IMR-90 (cell line): ENCODE data around the gene SYPL1. TPM values are rescaled to one million over a fixed set of nuclear protein-coding genes. Genes with fewer than 3 reads are reported as not detected.

Source experiments
- ATAC-seq: fragments of 200-7000 bp; cut with Tn5 transposase; 2 replicates; pipeline ENCODE4 v1.9.1; 2020; ENCODE audit warnings: low read depth, mild to moderate bottlenecking, moderate library complexity
- BruUV-seq: library from RNA; stranded (reverse); fragments of 400-500 nt; replicated peaks from 2 replicates; lab custom pipeline; 2021; lab: Mats Ljungman, UMichigan
- CTCF ChIA-PET: fragments of 300-600 bp; formaldehyde crosslinking; extraction: SDS; loops from one replicate; lab custom pipeline; 2021; ENCODE audit warnings: antibody characterized with exemption; lab: Yijun Ruan, JAX
- POLR2A ChIA-PET: fragments of 300-600 bp; sonication (Branson Sonifier 250); formaldehyde crosslinking; loops from one replicate; lab custom pipeline; 2022; ENCODE audit warnings: antibody characterized with exemption; ENCODE audit not compliant: unreplicated experiment; lab: Charles Lee
- DNase-seq: peaks from one replicate; pipeline ENCODE4 v3.0.0; 2013
- H2AFZ ChIP-seq: replicated peaks from 2 replicates; pipeline ENCODE3; 2013; ENCODE audit warnings: low read length, mild to moderate bottlenecking; ENCODE audit not compliant: poor library complexity
- H2AK5ac ChIP-seq: 2 replicates; pipeline ENCODE4 v1.6.1; 2013; ENCODE audit warnings: low read depth, low read length, inconsistent platforms
- H2AK9ac ChIP-seq: replicated peaks from 2 replicates; pipeline ENCODE3; 2013; ENCODE audit warnings: mild to moderate bottlenecking, low read depth, low read length, moderate library complexity; ENCODE audit not compliant: poor library complexity
- H2BK120ac ChIP-seq: 2 replicates; pipeline ENCODE4 v1.6.1; 2013; ENCODE audit warnings: low read depth, low read length, inconsistent platforms
- H2BK15ac ChIP-seq: 3 replicates; pipeline ENCODE4 v1.6.1; 2013; ENCODE audit warnings: low read depth, low read length, inconsistent platforms
- H2BK20ac ChIP-seq: 2 replicates; pipeline ENCODE4 v1.6.1; 2013; ENCODE audit warnings: low read depth, mild to moderate bottlenecking, inconsistent platforms, low read length, moderate library complexity
- H2BK5ac ChIP-seq: 2 replicates; pipeline ENCODE4 v1.6.1; 2013; ENCODE audit warnings: mild to moderate bottlenecking, low read depth, low read length, inconsistent platforms; ENCODE audit not compliant: poor library complexity, severe bottlenecking
- H3K14ac ChIP-seq: replicated peaks from 2 replicates; pipeline ENCODE4 v1.6.1; 2013; ENCODE audit warnings: low read depth, low read length, inconsistent platforms
- H3K18ac ChIP-seq: 2 replicates; pipeline ENCODE4 v1.6.1; 2013; ENCODE audit warnings: low read depth, low read length, control low read depth
- H3K23ac ChIP-seq: 2 replicates; pipeline ENCODE4 v1.6.1; 2013; ENCODE audit warnings: low read depth, low read length, inconsistent platforms
- H3K27ac ChIP-seq: 2 replicates; pipeline ENCODE4 v1.5.1; 2013; ENCODE audit warnings: mild to moderate bottlenecking, control low read depth, low read length; ENCODE audit not compliant: insufficient read depth
- H3K27me3 ChIP-seq: 2 replicates; pipeline ENCODE4 v1.6.1; 2013; ENCODE audit warnings: low read length; ENCODE audit not compliant: control insufficient read depth, insufficient read depth
- H3K36me3 ChIP-seq: 2 replicates; pipeline ENCODE4 v1.6.1; 2013; ENCODE audit warnings: low read length, mixed read lengths; ENCODE audit not compliant: control insufficient read depth, insufficient read depth
- H3K4ac ChIP-seq: 2 replicates; pipeline ENCODE4 v1.6.1; 2013; ENCODE audit warnings: low read depth, low read length, inconsistent platforms
- H3K4me1 ChIP-seq: 2 replicates; pipeline ENCODE4 v1.6.1; 2013; ENCODE audit warnings: low read length, mixed read lengths; ENCODE audit not compliant: control insufficient read depth, insufficient read depth
- H3K4me2 ChIP-seq: 2 replicates; pipeline ENCODE4 v1.6.1; 2013; ENCODE audit warnings: low read depth, mild to moderate bottlenecking, control low read depth, low read length, moderate library complexity
- H3K4me3 ChIP-seq: 2 replicates; pipeline ENCODE4 v1.5.1; 2013; ENCODE audit warnings: low read depth, mild to moderate bottlenecking, control low read depth, low read length, moderate library complexity; ENCODE audit not compliant: insufficient read depth
- H3K56ac ChIP-seq: 2 replicates; pipeline ENCODE4 v1.6.1; 2013; ENCODE audit warnings: low read length, inconsistent platforms; ENCODE audit not compliant: insufficient read depth; ENCODE audit errors: extremely low read depth
- H3K79me1 ChIP-seq, 2 experiments: 2 replicates each; pipeline ENCODE4 v1.6.1; 2013; ENCODE audit warnings: low read length in 2 of 2, inconsistent platforms in 1 of 2, low read depth in 1 of 2
- H3K9ac ChIP-seq: 2 replicates; pipeline ENCODE4 v1.6.1; 2013; ENCODE audit warnings: low read depth, low read length, control low read depth
- H3K9me1 ChIP-seq: 2 replicates; pipeline ENCODE4 v1.6.1; 2013; ENCODE audit warnings: low read length, inconsistent platforms; ENCODE audit not compliant: insufficient read depth
- H3K9me3 ChIP-seq: 2 replicates; pipeline ENCODE4 v1.6.1; 2013; ENCODE audit warnings: low read length; ENCODE audit not compliant: control insufficient read depth, insufficient read depth
- H4K20me1 ChIP-seq: 2 replicates; pipeline ENCODE4 v1.6.1; 2013; ENCODE audit warnings: low read length, inconsistent platforms; ENCODE audit not compliant: insufficient read depth
- H4K5ac ChIP-seq: 2 replicates; pipeline ENCODE4 v1.6.1; 2013; ENCODE audit warnings: mild to moderate bottlenecking, low read depth, low read length, control low read depth
- H4K8ac ChIP-seq, 2 experiments: 2 replicates each; pipeline ENCODE4 v1.6.1; 2013; ENCODE audit warnings: low read depth in 2 of 2, low read length in 2 of 2, control low read depth in 1 of 2, inconsistent platforms in 1 of 2
- H4K91ac ChIP-seq: 2 replicates; pipeline ENCODE4 v1.6.1; 2013; ENCODE audit warnings: low read depth, low read length, inconsistent platforms; ENCODE audit not compliant: insufficient read depth
- BHLHE40 ChIP-seq: fragments of 150-350 bp; IDR thresholded peaks from 2 replicates; pipeline ENCODE4 v1.6.1; 2016; ENCODE audit warnings: mild to moderate bottlenecking, low read depth, low read length
- CEBPB ChIP-seq: IDR thresholded peaks from 2 replicates; pipeline ENCODE4 v1.6.1; 2012; ENCODE audit warnings: low read depth, low read length, improper control_type of control experiment
- CHD1 ChIP-seq: IDR thresholded peaks from 2 replicates; pipeline ENCODE4 v1.6.1; 2012; ENCODE audit warnings: low read depth, low read length, improper control_type of control experiment
- FOS ChIP-seq: fragments of 150-350 bp; IDR thresholded peaks from 2 replicates; pipeline ENCODE4 v1.6.1; 2016; ENCODE audit warnings: low read depth, low read length
- MAZ ChIP-seq: IDR thresholded peaks from 2 replicates; pipeline ENCODE4 v1.6.1; 2012; ENCODE audit warnings: low read depth, mild to moderate bottlenecking, low read length, improper control_type of control experiment, moderate library complexity, borderline replicate concordance
- MXI1 ChIP-seq: IDR thresholded peaks from 2 replicates; pipeline ENCODE4 v1.6.1; 2012; ENCODE audit warnings: low read depth, mild to moderate bottlenecking, low read length, moderate library complexity, borderline replicate concordance
- NFE2L2 ChIP-seq: fragments of 150-350 bp; IDR thresholded peaks from 2 replicates; pipeline ENCODE4 v1.6.1; 2016; ENCODE audit warnings: low read depth, mild to moderate bottlenecking, low read length
- POLR2A ChIP-seq: IDR thresholded peaks from 2 replicates; pipeline ENCODE4 v1.6.1; 2012; ENCODE audit warnings: mild to moderate bottlenecking, low read depth, low read length
- RAD21 ChIP-seq: IDR thresholded peaks from 2 replicates; pipeline ENCODE4 v1.6.1; 2012; ENCODE audit warnings: low read length, improper control_type of control experiment
- RCOR1 ChIP-seq: IDR thresholded peaks from 2 replicates; pipeline ENCODE4 v1.6.1; 2012; ENCODE audit warnings: mild to moderate bottlenecking, low read length, improper control_type of control experiment; ENCODE audit not compliant: insufficient replicate concordance
- RFX5 ChIP-seq: IDR thresholded peaks from 2 replicates; pipeline ENCODE4 v1.8.0; 2012; ENCODE audit warnings: low read depth, mild to moderate bottlenecking, low read length, moderate library complexity
- SMC3 ChIP-seq: fragments of 150-350 bp; IDR thresholded peaks from 2 replicates; pipeline ENCODE4 v1.6.1; 2016; ENCODE audit warnings: low read depth, mild to moderate bottlenecking, antibody characterized with exemption, low read length, moderate library complexity
- WGBS, 2 experiments: methylation state at CpG; one replicate each; pipeline versions ENCODE4 v1.1.5 to v1.1.7; 2013; ENCODE audit warnings: missing lambda C conversion rate in 2 of 2; ENCODE audit not compliant: insufficient read length in 1 of 2; ENCODE audit errors: extremely low coverage in 2 of 2; 5-methylcytosine and 5-hydroxymethylcytosine counted together
- dilution Hi-C: fragments of 300-500 bp; cut with HindIII; formaldehyde crosslinking; loops from one replicate; pipeline ENCODE4 v1.14.3; 2018; ENCODE audit warnings: low sequenced_read_pairs; ENCODE audit not compliant: unreplicated experiment
- in situ Hi-C: fragments of 300-500 bp; cut with MboI; formaldehyde crosslinking; loops from 3 replicates; pipeline ENCODE4 v1.14.3; 2019; ENCODE audit warnings: low sequenced_read_pairs, inconsistent platforms, mixed read lengths
- intact Hi-C: fragments of 100-400 bp; cut with micrococcal nuclease; formaldehyde crosslinking; loops from 2 replicates; pipeline ENCODE4 v1.10.0; 2022
- polyA plus RNA-seq, 3 experiments: library from polyadenylated mRNA; depleted of rRNA; stranded (reverse); fragments of >200 nt; gene quantifications; 2 replicates each; pipeline ENCODE4 v1.2.3, GENCODE V29; 2012; ENCODE audit warnings: low replicate concordance in 1 of 3
- total RNA-seq: library from RNA; depleted of rRNA; stranded (reverse); fragments of >200 nt; gene quantifications from 2 replicates; pipeline ENCODE4 v1.2.3, GENCODE V29; 2012
- TF ChIP-seq, protein P1 (sequence below): fragments of 150-350 bp; IDR thresholded peaks from 2 replicates; pipeline ENCODE4 v1.6.1; 2016; ENCODE audit warnings: low read depth, mild to moderate bottlenecking, low read length, moderate library complexity, borderline replicate concordance
- TF ChIP-seq, protein P2 (sequence below): fragments of 150-350 bp; IDR thresholded peaks from 2 replicates; pipeline ENCODE4 v1.6.1; 2017; ENCODE audit warnings: mild to moderate bottlenecking, antibody characterized with exemption, low read length, low read depth

SYPL1 gene
- total and polyA plus RNA-seq, 2 of the 4 experiments (the other 2 are of a cell fraction), result 19.0 to 45.0 TPM

DNA sequence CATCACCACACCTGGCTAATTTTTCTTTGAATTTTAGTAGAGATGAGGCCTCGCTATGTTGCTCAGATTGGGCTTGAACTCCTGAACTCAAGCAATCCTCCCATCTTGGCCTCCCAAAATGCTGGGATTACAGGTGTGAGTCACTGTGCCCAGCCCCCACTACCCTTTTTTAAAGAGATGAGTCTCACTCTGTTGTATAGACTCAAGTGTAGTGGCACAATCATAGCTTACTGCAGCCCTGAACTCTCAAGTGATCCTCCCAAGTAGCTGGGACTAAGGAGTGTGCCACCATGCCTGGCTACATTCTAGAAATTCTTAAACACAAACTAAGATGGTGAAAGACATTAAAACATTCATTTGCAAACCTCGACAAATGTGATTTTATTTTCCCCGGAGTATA is 12.6 kb downstream of the SYPL1 start:
- no peaks in the 10 kb centered on the region; the same call in 1 of the 2 replicates for H3K4me1 ChIP-seq
- H3K14ac ChIP-seq, result no peak overlapping the region
- H3K56ac ChIP-seq, result no peak overlapping the region
- BruUV-seq, result no TSS peak
- ATAC-seq (no peak), DNase-seq (no peak)
- intact Hi-C loops (no loop called here), in situ Hi-C loops (no loop called here), dilution Hi-C loops (no loop called here)
- no peak overlapping the region for H3K23ac ChIP-seq
- no peak overlapping the region for H2BK15ac ChIP-seq
- no peak overlapping the region for H3K4me3 ChIP-seq
- no peak overlapping the region for H3K9ac ChIP-seq
- H2BK5ac ChIP-seq, result no peak overlapping the region
- no peak overlapping the region for H3K27ac ChIP-seq
- no peak overlapping the region for H4K5ac ChIP-seq
- no peaks in the 10 kb centered on the region for H3K27me3 ChIP-seq
- no peak overlapping the region for H2AK9ac ChIP-seq
- peaks cover 18 to 35% of the 10 kb centered on the region in 2 experiments for H3K79me1 ChIP-seq
- H2BK20ac ChIP-seq, result no peak overlapping the region
- peaks cover 6% of the 10 kb centered on the region; the same call in 1 of the 2 replicates for H3K36me3 ChIP-seq
- CTCF ChIA-PET, result no interaction called here
- no peaks in the 10 kb centered on the region; the same call in 1 of the 2 replicates for H3K9me1 ChIP-seq
- POLR2A ChIA-PET, result no interaction called here
- no peaks in the 10 kb centered on the region for H3K9me3 ChIP-seq
- H2BK120ac ChIP-seq, result no peak overlapping the region
- no peak overlapping the region for H3K18ac ChIP-seq
- H3K4ac ChIP-seq, result no peak overlapping the region
- H2AFZ ChIP-seq, result no peak overlapping the region
- H4K8ac ChIP-seq, result no peak overlapping the region
- H4K91ac ChIP-seq, result no peak overlapping the region
- H4K20me1 ChIP-seq, result peaks cover 26% of the 10 kb centered on the region
- no peak overlapping the region for H2AK5ac ChIP-seq
- no CpG with 5 or more reads among the region's 3 CpGs for WGBS, 2 experiments
- no peak overlapping the region for H3K4me2 ChIP-seq
- no peak for TF ChIP-seq MXI1
- no peak for TF ChIP-seq RCOR1
- TF ChIP-seq, protein P1, sequence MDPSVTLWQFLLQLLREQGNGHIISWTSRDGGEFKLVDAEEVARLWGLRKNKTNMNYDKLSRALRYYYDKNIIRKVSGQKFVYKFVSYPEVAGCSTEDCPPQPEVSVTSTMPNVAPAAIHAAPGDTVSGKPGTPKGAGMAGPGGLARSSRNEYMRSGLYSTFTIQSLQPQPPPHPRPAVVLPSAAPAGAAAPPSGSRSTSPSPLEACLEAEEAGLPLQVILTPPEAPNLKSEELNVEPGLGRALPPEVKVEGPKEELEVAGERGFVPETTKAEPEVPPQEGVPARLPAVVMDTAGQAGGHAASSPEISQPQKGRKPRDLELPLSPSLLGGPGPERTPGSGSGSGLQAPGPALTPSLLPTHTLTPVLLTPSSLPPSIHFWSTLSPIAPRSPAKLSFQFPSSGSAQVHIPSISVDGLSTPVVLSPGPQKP, result no peak
- TF ChIP-seq CHD1, result no peak
- TF ChIP-seq NFE2L2, result no peak
- TF ChIP-seq MAZ, result no peak
- TF ChIP-seq FOS, result no peak
- no peak for TF ChIP-seq BHLHE40
- no peak for TF ChIP-seq CEBPB
- no peak for TF ChIP-seq RFX5
- no peak for TF ChIP-seq RAD21
- no peak for TF ChIP-seq POLR2A
- TF ChIP-seq SMC3, result no peak
- TF ChIP-seq, protein P2, sequence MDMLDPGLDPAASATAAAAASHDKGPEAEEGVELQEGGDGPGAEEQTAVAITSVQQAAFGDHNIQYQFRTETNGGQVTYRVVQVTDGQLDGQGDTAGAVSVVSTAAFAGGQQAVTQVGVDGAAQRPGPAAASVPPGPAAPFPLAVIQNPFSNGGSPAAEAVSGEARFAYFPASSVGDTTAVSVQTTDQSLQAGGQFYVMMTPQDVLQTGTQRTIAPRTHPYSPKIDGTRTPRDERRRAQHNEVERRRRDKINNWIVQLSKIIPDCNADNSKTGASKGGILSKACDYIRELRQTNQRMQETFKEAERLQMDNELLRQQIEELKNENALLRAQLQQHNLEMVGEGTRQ, result no peak
